Cardiac fibroblast (primary cell): ENCODE results near the gene HES5.

Experiments
- DNase-seq, 2 donors: peaks; one replicate each; pipeline versions ENCODE4 v3.0.0 to v3.0.0-alpha.2; 2010; ENCODE audit warnings: low read depth in 2 of 2
- H3K4me3 ChIP-seq, 2 donors: replicated peaks in 1 of 2; 1 replicate in 1 of 2; 2 replicates in 1 of 2; pipeline ENCODE4 v1.5.1; 2011; ENCODE audit warnings: low read depth in 2 of 2, low read length in 2 of 2, mild to moderate bottlenecking in 2 of 2, moderate library complexity in 1 of 2
- CTCF ChIP-seq: IDR thresholded peaks from one replicate; pipeline ENCODE4 v1.5.1; 2011; ENCODE audit warnings: low read depth, mild to moderate bottlenecking, low read length, inconsistent platforms

Gene HES5

GRCh38 chr1:2493218-2493617, 36.8 kb downstream of the HES5 start:
- no peak for TF ChIP-seq CTCF
- DNase-seq, result no peak
- H3K4me3 ChIP-seq, result no peak overlapping the region

GRCh38 chr1:2492091-2492490, 38.0 kb downstream of the HES5 start:
- no peak for TF ChIP-seq CTCF
- no peak for DNase-seq
- H3K4me3 ChIP-seq, result no peak overlapping the region

- no peak for TF ChIP-seq CTCF
- no peak for DNase-seq
- H3K4me3 ChIP-seq, result no peak overlapping the region
Measured at GRCh38 chr1:2489615-2490014, 40.4 kb downstream of the HES5 start.

- no peak for TF ChIP-seq CTCF
- DNase-seq, result no peak
- H3K4me3 ChIP-seq, result no peak overlapping the region
Measured at GRCh38 chr1:2488688-2489087, 41.4 kb downstream of the HES5 start.

- no peak for TF ChIP-seq CTCF
- no peak for DNase-seq
Measured at GRCh38 chr1:2486558-2486957, 43.5 kb downstream of the HES5 start.

GRCh38 chr1:2486041-2486440, 44.0 kb downstream of the HES5 start:
- H3K4me3 ChIP-seq, result no peak overlapping the region
- TF ChIP-seq CTCF, result no peak
- no peak for DNase-seq

More at GRCh38 chr1:2486558-2486957, 43.5 kb downstream of the HES5 start:
- H3K4me3 ChIP-seq, result no peak overlapping the region

- TF ChIP-seq CTCF, result no peak
- no peak for DNase-seq
Measured at GRCh38 chr1:2483970-2484369, 46.1 kb downstream of the HES5 start.

More at GRCh38 chr1:2483970-2484369, 46.1 kb downstream of the HES5 start:
- no peak overlapping the region for H3K4me3 ChIP-seq
